Astrocyte (in vitro differentiated cells and primary cell): Measurements from ENCODE around the gene BICD1. TPM values are rescaled to one million over a fixed set of nuclear protein-coding genes. Genes with fewer than 3 reads are reported as not detected.
A peak's percentile ranks its signal among the peaks of the same experiment; 100 is the strongest.

Experiments used
- DNase-seq: peaks from one replicate; pipeline ENCODE4 v3.0.0-alpha.2; 2010; ENCODE audit warnings: low read depth
- FAIRE-seq: peaks from 2 replicates; lab custom pipeline; 2011; peaks lifted over from hg19 to GRCh38; lab: Jason Lieb, UNC
- H2AFZ ChIP-seq: 2 replicates; pipeline ENCODE4 v1.6.0; 2012; ENCODE audit warnings: low read depth, low read length, inconsistent platforms
- H3K27ac ChIP-seq: 2 replicates; pipeline ENCODE4 v1.5.1; 2011; ENCODE audit warnings: low read depth, low read length, inconsistent platforms
- H3K27me3 ChIP-seq: 2 replicates; pipeline ENCODE4 v1.6.0; 2011; ENCODE audit warnings: low read length, inconsistent platforms; ENCODE audit not compliant: insufficient read depth
- H3K36me3 ChIP-seq: 2 replicates; pipeline ENCODE4 v1.5.1; 2011; ENCODE audit warnings: low read length, inconsistent platforms; ENCODE audit not compliant: insufficient read depth
- H3K4me1 ChIP-seq: 2 replicates; pipeline ENCODE4 v1.5.1; 2011; ENCODE audit warnings: low read length, inconsistent platforms; ENCODE audit not compliant: insufficient read depth
- H3K4me2 ChIP-seq: 2 replicates; pipeline ENCODE4 v1.6.0; 2012; ENCODE audit warnings: low read length, inconsistent platforms
- H3K4me3 ChIP-seq: 2 replicates; pipeline ENCODE4 v1.5.1; 2011; ENCODE audit warnings: low read depth, mild to moderate bottlenecking, low read length, inconsistent platforms; ENCODE audit not compliant: insufficient read depth
- H3K79me2 ChIP-seq: 2 replicates; pipeline ENCODE4 v1.6.0; 2012; ENCODE audit warnings: mild to moderate bottlenecking, low read length, inconsistent platforms; ENCODE audit not compliant: insufficient read depth
- H3K9ac ChIP-seq: 2 replicates; pipeline ENCODE4 v1.6.0; 2012; ENCODE audit warnings: mild to moderate bottlenecking, low read length, inconsistent platforms
- H3K9me3 ChIP-seq: 2 replicates; pipeline ENCODE4 v1.5.1; 2012; ENCODE audit warnings: low read depth, mild to moderate bottlenecking, low read length, inconsistent platforms; ENCODE audit not compliant: insufficient read depth
- H4K20me1 ChIP-seq: 2 replicates; pipeline ENCODE4 v1.6.0; 2012; ENCODE audit warnings: low read length, inconsistent platforms; ENCODE audit not compliant: insufficient read depth
- H3K27ac Mint-ChIP-seq: one replicate; pipeline ENCODE4 v1.8.0; 2021; ENCODE audit warnings: mild to moderate bottlenecking, mixed read lengths; ENCODE audit not compliant: unreplicated experiment
- H3K27me3 Mint-ChIP-seq: one replicate; pipeline ENCODE4 v1.8.0; 2021; ENCODE audit warnings: low read depth, mixed read lengths; ENCODE audit not compliant: unreplicated experiment
- H3K36me3 Mint-ChIP-seq: one replicate; pipeline ENCODE4 v1.8.0; 2021; ENCODE audit warnings: low read depth, mixed read lengths; ENCODE audit not compliant: unreplicated experiment
- H3K4me1 Mint-ChIP-seq: one replicate; pipeline ENCODE4 v1.8.0; 2021; ENCODE audit warnings: low read depth, mixed read lengths; ENCODE audit not compliant: unreplicated experiment
- H3K4me3 Mint-ChIP-seq: one replicate; pipeline ENCODE4 v1.8.0; 2021; ENCODE audit warnings: mild to moderate bottlenecking, moderate library complexity, mixed read lengths; ENCODE audit not compliant: unreplicated experiment
- H3K9me3 Mint-ChIP-seq: one replicate; pipeline ENCODE4 v1.8.0; 2021; ENCODE audit warnings: mild to moderate bottlenecking, mixed read lengths; ENCODE audit not compliant: unreplicated experiment
- EZH2 ChIP-seq: IDR thresholded peaks from 2 replicates; pipeline ENCODE4 v1.6.1; 2012; ENCODE audit warnings: mild to moderate bottlenecking, low read length, inconsistent platforms; ENCODE audit not compliant: insufficient read depth
- total RNA-seq: library from RNA; stranded (reverse); gene quantifications from 2 replicates; pipeline ENCODE4 v1.2.1, GENCODE V29; 2021
- TF ChIP-seq, protein P1 (sequence below): IDR thresholded peaks from 2 replicates; pipeline ENCODE4 v1.5.1; 2011; ENCODE audit warnings: low read depth, mild to moderate bottlenecking, inconsistent platforms, low read length, moderate library complexity; ENCODE audit not compliant: insufficient read depth

Gene BICD1
- total RNA-seq, 1 donor from 2014 or later, result 28.7 TPM

DNA sequence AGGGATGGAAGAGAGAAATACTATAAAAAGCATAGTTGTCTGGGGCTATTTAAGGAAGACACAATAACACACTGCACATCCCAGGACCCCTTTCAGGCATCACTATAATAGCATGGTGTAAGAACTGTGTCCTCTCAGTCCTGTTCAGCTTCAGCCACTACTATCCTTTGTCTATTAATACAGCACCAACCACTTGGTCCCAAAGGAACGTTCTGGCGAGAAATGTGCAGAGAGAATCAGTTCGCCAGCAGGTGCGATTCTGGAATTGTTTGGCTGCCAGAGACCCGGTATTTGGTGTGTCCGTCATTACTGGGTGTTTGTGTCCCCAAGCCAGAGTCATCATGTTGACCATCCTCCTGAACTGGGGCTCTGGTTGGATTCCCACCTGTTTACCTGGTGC is 52.7 kb downstream of the BICD1 start:
- FAIRE-seq, result no peak

DNA sequence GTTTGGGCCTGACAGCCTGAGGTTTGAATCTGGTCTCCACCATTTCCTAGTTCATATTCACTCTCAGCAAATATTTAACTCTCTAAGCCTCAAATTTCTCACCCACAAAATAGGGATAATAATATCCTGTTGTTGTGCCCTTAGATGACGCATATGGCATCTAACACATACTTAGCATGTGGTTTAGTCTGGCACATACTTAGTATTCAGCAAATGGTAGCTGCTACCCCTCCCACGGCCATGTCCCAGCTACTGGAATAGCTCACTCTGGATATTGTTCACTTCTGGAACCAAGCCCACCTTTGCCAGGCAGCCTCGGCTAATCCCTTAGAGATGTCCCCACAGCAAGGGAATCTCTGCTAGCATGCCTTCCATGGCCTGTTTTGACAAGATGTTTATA is 53.3 kb downstream of the BICD1 start:
- H3K36me3 Mint-ChIP-seq, result peaks cover 5% of the 10 kb centered on the region
- no peak overlapping the region for H3K27ac Mint-ChIP-seq

More for the DNA sequence above, 52.7 kb downstream of the BICD1 start:
- Mint-ChIP-seq H3K9me3 (no peaks in the 10 kb centered on the region), H3K4me1 (peaks cover 8% of the 10 kb centered on the region), H3K27me3 (no peaks in the 10 kb centered on the region), H3K27ac (no peak overlapping the region), H3K4me3 (no peak overlapping the region), H3K36me3 (peaks cover 3% of the 10 kb centered on the region)
- DNase-seq, result no peak
- H3K4me2 ChIP-seq, result peak overlapping the region; percentile 12
- no peak overlapping the region for H2AFZ ChIP-seq
- H3K79me2 ChIP-seq, result peaks cover 51% of the 10 kb centered on the region
- H3K36me3 ChIP-seq, result no peaks in the 10 kb centered on the region
- TF ChIP-seq, protein P1, sequence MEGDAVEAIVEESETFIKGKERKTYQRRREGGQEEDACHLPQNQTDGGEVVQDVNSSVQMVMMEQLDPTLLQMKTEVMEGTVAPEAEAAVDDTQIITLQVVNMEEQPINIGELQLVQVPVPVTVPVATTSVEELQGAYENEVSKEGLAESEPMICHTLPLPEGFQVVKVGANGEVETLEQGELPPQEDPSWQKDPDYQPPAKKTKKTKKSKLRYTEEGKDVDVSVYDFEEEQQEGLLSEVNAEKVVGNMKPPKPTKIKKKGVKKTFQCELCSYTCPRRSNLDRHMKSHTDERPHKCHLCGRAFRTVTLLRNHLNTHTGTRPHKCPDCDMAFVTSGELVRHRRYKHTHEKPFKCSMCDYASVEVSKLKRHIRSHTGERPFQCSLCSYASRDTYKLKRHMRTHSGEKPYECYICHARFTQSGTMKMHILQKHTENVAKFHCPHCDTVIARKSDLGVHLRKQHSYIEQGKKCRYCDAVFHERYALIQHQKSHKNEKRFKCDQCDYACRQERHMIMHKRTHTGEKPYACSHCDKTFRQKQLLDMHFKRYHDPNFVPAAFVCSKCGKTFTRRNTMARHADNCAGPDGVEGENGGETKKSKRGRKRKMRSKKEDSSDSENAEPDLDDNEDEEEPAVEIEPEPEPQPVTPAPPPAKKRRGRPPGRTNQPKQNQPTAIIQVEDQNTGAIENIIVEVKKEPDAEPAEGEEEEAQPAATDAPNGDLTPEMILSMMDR, result no peak
- no peak for TF ChIP-seq EZH2
- H3K4me1 ChIP-seq, result peaks cover 8% of the 10 kb centered on the region
- no peak overlapping the region for H3K9ac ChIP-seq
- no peaks in the 10 kb centered on the region for H3K27me3 ChIP-seq
- peak overlapping the region; percentile 18 for H3K27ac ChIP-seq
- peaks cover 42% of the 10 kb centered on the region for H4K20me1 ChIP-seq
- no peak overlapping the region for H3K4me3 ChIP-seq
- H3K9me3 ChIP-seq, result no peaks in the 10 kb centered on the region

DNA sequence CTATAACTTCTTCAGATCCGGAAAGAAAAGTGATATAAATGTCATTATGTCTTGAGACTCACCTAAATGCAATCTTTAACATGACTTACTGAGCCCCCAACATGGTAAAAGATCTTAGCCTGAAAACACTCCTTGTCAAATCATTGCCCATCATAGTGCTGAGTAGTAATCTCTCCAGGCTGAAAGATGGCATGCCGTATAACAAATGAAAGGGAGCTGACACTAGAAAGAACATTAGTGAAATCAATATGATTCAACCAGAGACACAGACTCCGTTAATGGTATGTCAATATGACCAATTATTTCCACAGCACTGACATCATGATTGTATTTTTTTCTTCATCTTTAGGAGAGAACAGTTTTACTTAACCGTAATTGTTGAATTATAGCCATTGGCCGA is 54.4 kb downstream of the BICD1 start:
- no peak for DNase-seq
- Histone ChIP-seq H2AFZ (no peak overlapping the region), H3K4me1 (peaks cover 8% of the 10 kb centered on the region), H3K4me2 (no peak overlapping the region), H3K27ac (no peak overlapping the region), H3K9ac (no peak overlapping the region), H3K79me2 (peaks cover 56% of the 10 kb centered on the region), H3K9me3 (no peaks in the 10 kb centered on the region), H4K20me1 (peaks cover 42% of the 10 kb centered on the region), H3K4me3 (no peak overlapping the region), H3K36me3 (no peaks in the 10 kb centered on the region), H3K27me3 (no peaks in the 10 kb centered on the region)
- Mint-ChIP-seq H3K4me1 (peaks cover 6% of the 10 kb centered on the region), H3K27me3 (no peaks in the 10 kb centered on the region), H3K36me3 (peaks cover 5% of the 10 kb centered on the region), H3K9me3 (peaks cover 3% of the 10 kb centered on the region), H3K27ac (no peak overlapping the region), H3K4me3 (no peak overlapping the region)
- TF ChIP-seq, protein P1, result no peak
- no peak for TF ChIP-seq EZH2
- FAIRE-seq, result no peak

More for the DNA sequence above, 53.3 kb downstream of the BICD1 start:
- H4K20me1 ChIP-seq, result peaks cover 44% of the 10 kb centered on the region
- H2AFZ ChIP-seq, result no peak overlapping the region
- DNase-seq, result peak; percentile 74
- H3K4me1 ChIP-seq, result peaks cover 8% of the 10 kb centered on the region
- Mint-ChIP-seq H3K4me3 (no peak overlapping the region), H3K4me1 (peaks cover 8% of the 10 kb centered on the region), H3K9me3 (peaks cover under 1% of the 10 kb centered on the region), H3K27me3 (no peaks in the 10 kb centered on the region)
- H3K27me3 ChIP-seq, result no peaks in the 10 kb centered on the region
- no peaks in the 10 kb centered on the region for H3K9me3 ChIP-seq
- H3K27ac ChIP-seq, result peak overlapping the region; percentile 18
- peaks cover 55% of the 10 kb centered on the region for H3K79me2 ChIP-seq
- H3K9ac ChIP-seq, result no peak overlapping the region
- H3K4me3 ChIP-seq, result no peak overlapping the region
- peak overlapping the region; percentile 12 for H3K4me2 ChIP-seq
- no peak for TF ChIP-seq EZH2
- TF ChIP-seq, protein P1, result no peak
- FAIRE-seq, result no peak
- no peaks in the 10 kb centered on the region for H3K36me3 ChIP-seq
